RWPE1 (cell line): ENCODE data around the gene FAAP100.

Source experiments
- CTCF ChIA-PET: fragments of 350-600 bp; sonication (Branson Sonifier 250); formaldehyde crosslinking; extraction: SDS; loops from one replicate; lab custom pipeline; 2021; lab: Yijun Ruan, JAX
- POLR2A ChIA-PET: fragments of 400-600 bp; formaldehyde crosslinking; extraction: SDS; loops from one replicate; lab custom pipeline; 2020; ENCODE audit warnings: antibody characterized with exemption; ENCODE audit not compliant: low non-redundant PET; lab: Yijun Ruan, JAX
- DNase-seq: peaks from one replicate; pipeline ENCODE4 v3.0.0; 2012; ENCODE audit warnings: low spot score
- H3K27ac ChIP-seq: fragments of 450-650 bp; 2 replicates; pipeline ENCODE4 v1.5.1; 2017
- TF ChIP-seq, protein P1 (sequence below): fragments of 450-650 bp; conservative IDR thresholded peaks from 2 replicates; pipeline ENCODE4 v1.5.1; 2017; ENCODE audit warnings: low read depth, mild to moderate bottlenecking

FAAP100 gene

DNA sequence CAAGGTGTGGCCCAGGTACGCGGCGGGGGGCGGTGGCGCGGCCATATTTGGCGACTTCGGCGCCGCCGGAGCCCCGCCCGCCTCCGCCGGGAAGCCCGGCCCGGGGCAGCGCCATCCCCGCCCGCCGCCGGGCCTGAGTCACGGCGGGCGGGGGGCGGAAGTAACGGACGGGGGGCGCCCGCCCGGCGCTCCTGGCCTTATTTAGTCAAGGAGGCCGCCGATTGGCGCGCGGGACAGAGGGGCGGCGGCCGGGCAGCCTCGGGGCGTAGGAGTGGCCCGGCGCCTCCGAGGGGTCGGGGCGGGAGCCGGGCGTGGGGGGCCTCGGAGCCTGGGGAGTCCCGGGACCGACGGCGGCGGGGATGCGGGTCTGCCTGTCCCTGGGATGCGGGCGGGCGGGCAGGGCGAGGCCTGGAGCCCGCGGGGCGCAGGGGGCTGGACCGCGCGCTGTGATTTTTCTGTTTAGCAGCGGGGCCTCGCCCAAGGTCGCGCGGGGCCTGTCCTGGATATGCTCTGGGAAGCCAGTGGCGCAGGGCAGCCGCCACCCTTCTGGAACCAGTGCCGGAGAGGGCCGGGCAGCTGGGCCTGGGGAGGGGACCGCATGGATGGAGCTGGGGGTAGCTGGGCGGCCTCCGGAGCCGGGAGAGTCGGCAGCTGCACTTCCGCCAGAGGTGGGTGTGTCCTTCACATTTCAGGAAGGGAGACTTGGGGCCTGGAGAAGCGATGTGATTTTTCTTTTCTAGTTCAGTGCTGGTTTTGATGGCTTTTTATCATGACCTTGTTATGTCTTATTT, 37.2 kb downstream of the FAAP100 start:
- peak overlapping the region; percentile 99 for H3K27ac ChIP-seq
- TF ChIP-seq, protein P1, sequence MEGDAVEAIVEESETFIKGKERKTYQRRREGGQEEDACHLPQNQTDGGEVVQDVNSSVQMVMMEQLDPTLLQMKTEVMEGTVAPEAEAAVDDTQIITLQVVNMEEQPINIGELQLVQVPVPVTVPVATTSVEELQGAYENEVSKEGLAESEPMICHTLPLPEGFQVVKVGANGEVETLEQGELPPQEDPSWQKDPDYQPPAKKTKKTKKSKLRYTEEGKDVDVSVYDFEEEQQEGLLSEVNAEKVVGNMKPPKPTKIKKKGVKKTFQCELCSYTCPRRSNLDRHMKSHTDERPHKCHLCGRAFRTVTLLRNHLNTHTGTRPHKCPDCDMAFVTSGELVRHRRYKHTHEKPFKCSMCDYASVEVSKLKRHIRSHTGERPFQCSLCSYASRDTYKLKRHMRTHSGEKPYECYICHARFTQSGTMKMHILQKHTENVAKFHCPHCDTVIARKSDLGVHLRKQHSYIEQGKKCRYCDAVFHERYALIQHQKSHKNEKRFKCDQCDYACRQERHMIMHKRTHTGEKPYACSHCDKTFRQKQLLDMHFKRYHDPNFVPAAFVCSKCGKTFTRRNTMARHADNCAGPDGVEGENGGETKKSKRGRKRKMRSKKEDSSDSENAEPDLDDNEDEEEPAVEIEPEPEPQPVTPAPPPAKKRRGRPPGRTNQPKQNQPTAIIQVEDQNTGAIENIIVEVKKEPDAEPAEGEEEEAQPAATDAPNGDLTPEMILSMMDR: no peak
- ChIA-PET CTCF (no interaction called here), POLR2A (interaction anchor here (0.5 to 1.1 kb wide), 2 partner anchors 37 to 70 kb away, joined by 3 to 9 read pairs; no protein-coding TSS in a partner anchor)
- peak; percentile 74 for DNase-seq

DNA sequence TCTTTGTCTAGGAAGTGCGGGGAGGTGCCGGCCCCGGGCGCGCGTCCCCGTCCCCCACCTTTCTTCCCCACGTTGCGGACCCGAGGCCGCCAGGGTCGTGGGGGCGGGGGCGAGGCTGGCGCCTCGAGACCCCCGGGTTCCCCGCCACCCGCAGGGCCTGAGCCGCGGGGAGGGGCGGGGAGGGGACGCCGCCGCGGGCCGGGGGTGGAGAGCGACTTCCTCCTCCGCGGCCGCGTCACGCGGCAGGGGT, 37.7 kb downstream of the FAAP100 start:
- ChIA-PET CTCF (no interaction called here), POLR2A (interaction anchor here (0.6 kb wide), 1 partner anchor 41 kb away, joined by 3 read pairs; no protein-coding TSS in a partner anchor)
- DNase-seq: no peak
- H3K27ac ChIP-seq: peak overlapping the region; percentile 99
- TF ChIP-seq, protein P1: no peak

GRCh38 chr17:81513753-81514488, 38.2 kb downstream of the FAAP100 start:
- DNase-seq: peak; percentile 45
- TF ChIP-seq, protein P1: no peak
- POLR2A ChIA-PET: interaction anchor here (0.6 kb wide), 1 partner anchor 42 kb away, joined by 3 read pairs; no protein-coding TSS in a partner anchor
- CTCF ChIA-PET: no interaction called here
- H3K27ac ChIP-seq: peak overlapping the region; percentile 99

GRCh38 chr17:81513372-81513752, 38.8 kb downstream of the FAAP100 start:
- DNase-seq: peak; percentile 54
- ChIA-PET CTCF (interaction anchor here (0.5 kb wide), 1 partner anchor 786 kb away, joined by 3 read pairs; no protein-coding TSS in a partner anchor), POLR2A (interaction anchor here (0.6 kb wide), 1 partner anchor 93 kb away, joined by 3 read pairs; no protein-coding TSS in a partner anchor)
- peak overlapping the region; percentile 99 for H3K27ac ChIP-seq
- TF ChIP-seq, protein P1: no peak

DNA sequence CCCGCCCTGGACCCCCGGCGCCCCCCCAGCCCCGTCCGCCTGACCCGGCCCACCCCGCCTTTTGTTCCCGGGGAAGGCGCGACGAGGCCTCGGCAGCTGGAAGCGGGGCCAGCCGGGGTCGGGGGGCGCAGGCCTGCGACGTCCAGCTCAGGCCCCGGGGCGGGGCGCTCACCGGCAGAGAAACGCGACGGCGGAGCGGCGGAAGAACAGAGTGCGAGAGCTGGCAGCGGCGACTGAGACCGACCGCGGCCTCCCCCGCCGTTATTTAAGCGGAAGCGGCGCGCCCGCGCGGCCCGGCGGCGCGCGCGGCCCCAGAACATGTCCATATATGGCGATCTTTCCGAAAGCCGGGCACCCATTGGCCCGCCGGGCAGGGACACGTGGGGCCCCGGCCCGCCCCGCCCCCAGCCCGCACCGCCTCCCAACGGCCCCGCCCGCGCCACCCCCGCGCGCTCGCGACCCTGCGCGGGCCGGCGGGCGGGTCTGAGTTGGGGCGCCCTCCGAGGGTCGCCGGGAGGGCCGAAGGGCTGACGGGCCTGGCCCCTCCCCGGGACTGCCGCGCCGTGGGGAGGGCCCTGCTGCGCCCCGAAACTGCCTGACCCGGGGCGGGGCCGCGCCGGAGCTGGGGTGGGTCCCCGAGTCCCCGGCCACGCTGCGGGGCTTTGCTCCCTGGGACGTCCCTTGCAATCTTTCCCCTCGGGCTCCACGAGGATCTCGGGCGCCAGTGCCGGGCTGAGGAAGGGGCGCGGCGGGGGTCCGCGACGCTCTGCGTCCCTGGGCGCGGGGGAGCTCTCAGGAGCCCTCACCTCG, 39.4 kb downstream of the FAAP100 start, which contains the start of gene ACTG1:
TSS of gene ACTG1 (minus strand) at position 238 of the 810 bp plus-strand sequence. CDS start 445 bp downstream, outside the sequence.
- ChIA-PET CTCF (interaction anchor here (0.5 kb wide), 1 partner anchor 787 kb away, joined by 3 read pairs; no protein-coding TSS in a partner anchor), POLR2A (interaction anchor here (0.6 kb wide), 2 partner anchors 20 to 92 kb away, joined by 3 to 4 read pairs; no protein-coding TSS in a partner anchor)
- TF ChIP-seq, protein P1: no peak
- DNase-seq: peak; percentile 92
- H3K27ac ChIP-seq: peak within 1 kb of the TSS; percentile 99
